ENCODE results near the gene ZFP36L1. TPM values are rescaled to one million over a fixed set of nuclear protein-coding genes. Genes with fewer than 3 reads are reported as not detected.

ZFP36L1 gene
- total and polyA plus RNA-seq, 10 of the 15 experiments (the other 5 are each of a cell fraction or from before 2014, with no cell fraction given), result 22.0 to 184 (median 66.1) TPM

DNA sequence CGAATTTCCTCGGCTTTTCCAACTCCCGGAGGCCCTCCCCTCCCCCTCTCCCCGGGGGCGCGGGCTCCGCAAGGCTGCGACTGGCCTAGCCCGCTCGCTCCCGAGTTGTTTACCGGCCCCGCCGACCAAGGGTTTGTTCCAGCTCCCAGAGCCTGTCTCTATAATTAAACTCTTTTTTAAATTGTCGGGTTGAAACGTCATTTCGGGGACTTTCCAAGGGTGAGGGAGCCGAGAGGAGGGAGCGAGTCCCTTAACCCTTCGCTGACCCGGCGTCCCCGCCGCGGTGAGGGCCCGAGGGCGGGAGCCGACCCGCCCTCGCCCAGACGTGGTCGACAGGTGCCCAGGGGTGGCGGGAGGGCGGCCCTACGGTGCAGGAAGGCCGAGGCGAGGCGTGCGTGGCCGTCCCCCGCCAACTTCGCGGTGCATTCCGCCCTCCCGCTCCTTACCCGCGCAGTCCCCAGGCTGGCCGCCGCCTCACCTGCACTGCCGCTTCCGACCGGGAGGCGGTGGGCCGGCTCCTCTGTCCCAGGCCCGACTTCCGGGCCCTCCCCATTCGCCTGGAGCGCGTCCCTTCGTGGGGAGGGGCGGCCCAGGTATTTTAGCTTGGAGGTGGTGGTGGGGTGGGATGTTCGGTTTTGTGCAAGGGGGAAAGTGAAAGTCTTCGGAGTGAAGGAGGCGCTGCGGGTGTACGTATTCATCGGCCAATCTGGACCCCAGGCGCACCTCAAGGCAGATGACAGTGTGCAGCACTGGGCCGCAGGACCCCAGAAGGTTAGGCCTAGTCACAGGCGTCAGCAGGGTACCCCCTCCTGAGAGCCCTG, 2.9 kb upstream of the ZFP36L1 start (continued):
- TF ChIP-seq, protein P1, sequence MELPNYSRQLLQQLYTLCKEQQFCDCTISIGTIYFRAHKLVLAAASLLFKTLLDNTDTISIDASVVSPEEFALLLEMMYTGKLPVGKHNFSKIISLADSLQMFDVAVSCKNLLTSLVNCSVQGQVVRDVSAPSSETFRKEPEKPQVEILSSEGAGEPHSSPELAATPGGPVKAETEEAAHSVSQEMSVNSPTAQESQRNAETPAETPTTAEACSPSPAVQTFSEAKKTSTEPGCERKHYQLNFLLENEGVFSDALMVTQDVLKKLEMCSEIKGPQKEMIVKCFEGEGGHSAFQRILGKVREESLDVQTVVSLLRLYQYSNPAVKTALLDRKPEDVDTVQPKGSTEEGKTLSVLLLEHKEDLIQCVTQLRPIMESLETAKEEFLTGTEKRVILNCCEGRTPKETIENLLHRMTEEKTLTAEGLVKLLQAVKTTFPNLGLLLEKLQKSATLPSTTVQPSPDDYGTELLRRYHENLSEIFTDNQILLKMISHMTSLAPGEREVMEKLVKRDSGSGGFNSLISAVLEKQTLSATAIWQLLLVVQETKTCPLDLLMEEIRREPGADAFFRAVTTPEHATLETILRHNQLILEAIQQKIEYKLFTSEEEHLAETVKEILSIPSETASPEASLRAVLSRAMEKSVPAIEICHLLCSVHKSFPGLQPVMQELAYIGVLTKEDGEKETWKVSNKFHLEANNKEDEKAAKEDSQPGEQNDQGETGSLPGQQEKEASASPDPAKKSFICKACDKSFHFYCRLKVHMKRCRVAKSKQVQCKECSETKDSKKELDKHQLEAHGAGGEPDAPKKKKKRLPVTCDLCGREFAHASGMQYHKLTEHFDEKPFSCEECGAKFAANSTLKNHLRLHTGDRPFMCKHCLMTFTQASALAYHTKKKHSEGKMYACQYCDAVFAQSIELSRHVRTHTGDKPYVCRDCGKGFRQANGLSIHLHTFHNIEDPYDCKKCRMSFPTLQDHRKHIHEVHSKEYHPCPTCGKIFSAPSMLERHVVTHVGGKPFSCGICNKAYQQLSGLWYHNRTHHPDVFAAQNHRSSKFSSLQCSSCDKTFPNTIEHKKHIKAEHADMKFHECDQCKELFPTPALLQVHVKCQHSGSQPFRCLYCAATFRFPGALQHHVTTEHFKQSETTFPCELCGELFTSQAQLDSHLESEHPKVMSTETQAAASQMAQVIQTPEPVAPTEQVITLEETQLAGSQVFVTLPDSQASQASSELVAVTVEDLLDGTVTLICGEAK (IDR thresholded peaks at IDR 0.05; ENCODE audit: borderline replicate concordance), result peak; percentile 22; the same call in 1 of the 2 replicates
- TF ChIP-seq ZNF217 (IDR thresholded peaks at IDR 0.05) (no peak; the same call in 1 of the 2 replicates), SIN3A (IDR thresholded peaks at IDR 0.05; ENCODE audit: low read depth, low read length) (0 out of 2 replicates have a peak, but pooled peaks have one; percentile 21), CHD1 (IDR thresholded peaks at IDR 0.05; ENCODE audit: low read depth, low read length) (no peak), SUPT20H (IDR thresholded peaks at IDR 0.05; ENCODE audit: borderline replicate concordance, control insufficient read depth, low read depth, low read length) (no peak), ZSCAN29 (IDR thresholded peaks at IDR 0.05) (no peak)
- TF ChIP-seq, protein P2, sequence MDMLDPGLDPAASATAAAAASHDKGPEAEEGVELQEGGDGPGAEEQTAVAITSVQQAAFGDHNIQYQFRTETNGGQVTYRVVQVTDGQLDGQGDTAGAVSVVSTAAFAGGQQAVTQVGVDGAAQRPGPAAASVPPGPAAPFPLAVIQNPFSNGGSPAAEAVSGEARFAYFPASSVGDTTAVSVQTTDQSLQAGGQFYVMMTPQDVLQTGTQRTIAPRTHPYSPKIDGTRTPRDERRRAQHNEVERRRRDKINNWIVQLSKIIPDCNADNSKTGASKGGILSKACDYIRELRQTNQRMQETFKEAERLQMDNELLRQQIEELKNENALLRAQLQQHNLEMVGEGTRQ (IDR thresholded peaks at IDR 0.05; ENCODE audit: borderline replicate concordance, low read depth, low read length), result no peak
- TF ChIP-seq, protein P3, sequence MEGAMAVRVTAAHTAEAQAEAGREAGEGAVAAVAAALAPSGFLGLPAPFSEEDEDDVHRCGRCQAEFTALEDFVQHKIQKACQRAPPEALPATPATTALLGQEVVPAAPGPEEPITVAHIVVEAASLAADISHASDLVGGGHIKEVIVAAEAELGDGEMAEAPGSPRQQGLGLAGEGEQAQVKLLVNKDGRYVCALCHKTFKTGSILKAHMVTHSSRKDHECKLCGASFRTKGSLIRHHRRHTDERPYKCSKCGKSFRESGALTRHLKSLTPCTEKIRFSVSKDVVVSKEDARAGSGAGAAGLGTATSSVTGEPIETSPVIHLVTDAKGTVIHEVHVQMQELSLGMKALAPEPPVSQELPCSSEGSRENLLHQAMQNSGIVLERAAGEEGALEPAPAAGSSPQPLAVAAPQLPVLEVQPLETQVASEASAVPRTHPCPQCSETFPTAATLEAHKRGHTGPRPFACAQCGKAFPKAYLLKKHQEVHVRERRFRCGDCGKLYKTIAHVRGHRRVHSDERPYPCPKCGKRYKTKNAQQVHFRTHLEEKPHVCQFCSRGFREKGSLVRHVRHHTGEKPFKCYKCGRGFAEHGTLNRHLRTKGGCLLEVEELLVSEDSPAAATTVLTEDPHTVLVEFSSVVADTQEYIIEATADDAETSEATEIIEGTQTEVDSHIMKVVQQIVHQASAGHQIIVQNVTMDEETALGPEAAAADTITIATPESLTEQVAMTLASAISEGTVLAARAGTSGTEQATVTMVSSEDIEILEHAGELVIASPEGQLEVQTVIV (IDR thresholded peaks at IDR 0.05; ENCODE audit: borderline replicate concordance, partially characterized antibody), result peak; percentile 57
- TF ChIP-seq, protein P4, sequence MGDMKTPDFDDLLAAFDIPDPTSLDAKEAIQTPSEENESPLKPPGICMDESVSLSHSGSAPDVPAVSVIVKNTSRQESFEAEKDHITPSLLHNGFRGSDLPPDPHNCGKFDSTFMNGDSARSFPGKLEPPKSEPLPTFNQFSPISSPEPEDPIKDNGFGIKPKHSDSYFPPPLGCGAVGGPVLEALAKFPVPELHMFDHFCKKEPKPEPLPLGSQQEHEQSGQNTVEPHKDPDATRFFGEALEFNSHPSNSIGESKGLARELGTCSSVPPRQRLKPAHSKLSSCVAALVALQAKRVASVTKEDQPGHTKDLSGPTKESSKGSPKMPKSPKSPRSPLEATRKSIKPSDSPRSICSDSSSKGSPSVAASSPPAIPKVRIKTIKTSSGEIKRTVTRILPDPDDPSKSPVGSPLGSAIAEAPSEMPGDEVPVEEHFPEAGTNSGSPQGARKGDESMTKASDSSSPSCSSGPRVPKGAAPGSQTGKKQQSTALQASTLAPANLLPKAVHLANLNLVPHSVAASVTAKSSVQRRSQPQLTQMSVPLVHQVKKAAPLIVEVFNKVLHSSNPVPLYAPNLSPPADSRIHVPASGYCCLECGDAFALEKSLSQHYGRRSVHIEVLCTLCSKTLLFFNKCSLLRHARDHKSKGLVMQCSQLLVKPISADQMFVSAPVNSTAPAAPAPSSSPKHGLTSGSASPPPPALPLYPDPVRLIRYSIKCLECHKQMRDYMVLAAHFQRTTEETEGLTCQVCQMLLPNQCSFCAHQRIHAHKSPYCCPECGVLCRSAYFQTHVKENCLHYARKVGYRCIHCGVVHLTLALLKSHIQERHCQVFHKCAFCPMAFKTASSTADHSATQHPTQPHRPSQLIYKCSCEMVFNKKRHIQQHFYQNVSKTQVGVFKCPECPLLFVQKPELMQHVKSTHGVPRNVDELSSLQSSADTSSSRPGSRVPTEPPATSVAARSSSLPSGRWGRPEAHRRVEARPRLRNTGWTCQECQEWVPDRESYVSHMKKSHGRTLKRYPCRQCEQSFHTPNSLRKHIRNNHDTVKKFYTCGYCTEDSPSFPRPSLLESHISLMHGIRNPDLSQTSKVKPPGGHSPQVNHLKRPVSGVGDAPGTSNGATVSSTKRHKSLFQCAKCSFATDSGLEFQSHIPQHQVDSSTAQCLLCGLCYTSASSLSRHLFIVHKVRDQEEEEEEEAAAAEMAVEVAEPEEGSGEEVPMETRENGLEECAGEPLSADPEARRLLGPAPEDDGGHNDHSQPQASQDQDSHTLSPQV (IDR thresholded peaks at IDR 0.05), result 0 out of 2 replicates have a peak, but pooled peaks have one; percentile 50
- TF ChIP-seq, protein P5, sequence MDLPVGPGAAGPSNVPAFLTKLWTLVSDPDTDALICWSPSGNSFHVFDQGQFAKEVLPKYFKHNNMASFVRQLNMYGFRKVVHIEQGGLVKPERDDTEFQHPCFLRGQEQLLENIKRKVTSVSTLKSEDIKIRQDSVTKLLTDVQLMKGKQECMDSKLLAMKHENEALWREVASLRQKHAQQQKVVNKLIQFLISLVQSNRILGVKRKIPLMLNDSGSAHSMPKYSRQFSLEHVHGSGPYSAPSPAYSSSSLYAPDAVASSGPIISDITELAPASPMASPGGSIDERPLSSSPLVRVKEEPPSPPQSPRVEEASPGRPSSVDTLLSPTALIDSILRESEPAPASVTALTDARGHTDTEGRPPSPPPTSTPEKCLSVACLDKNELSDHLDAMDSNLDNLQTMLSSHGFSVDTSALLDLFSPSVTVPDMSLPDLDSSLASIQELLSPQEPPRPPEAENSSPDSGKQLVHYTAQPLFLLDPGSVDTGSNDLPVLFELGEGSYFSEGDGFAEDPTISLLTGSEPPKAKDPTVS (IDR thresholded peaks at IDR 0.05; ENCODE audit: low read depth, low read length), result no peak
- TF ChIP-seq, protein P6, sequence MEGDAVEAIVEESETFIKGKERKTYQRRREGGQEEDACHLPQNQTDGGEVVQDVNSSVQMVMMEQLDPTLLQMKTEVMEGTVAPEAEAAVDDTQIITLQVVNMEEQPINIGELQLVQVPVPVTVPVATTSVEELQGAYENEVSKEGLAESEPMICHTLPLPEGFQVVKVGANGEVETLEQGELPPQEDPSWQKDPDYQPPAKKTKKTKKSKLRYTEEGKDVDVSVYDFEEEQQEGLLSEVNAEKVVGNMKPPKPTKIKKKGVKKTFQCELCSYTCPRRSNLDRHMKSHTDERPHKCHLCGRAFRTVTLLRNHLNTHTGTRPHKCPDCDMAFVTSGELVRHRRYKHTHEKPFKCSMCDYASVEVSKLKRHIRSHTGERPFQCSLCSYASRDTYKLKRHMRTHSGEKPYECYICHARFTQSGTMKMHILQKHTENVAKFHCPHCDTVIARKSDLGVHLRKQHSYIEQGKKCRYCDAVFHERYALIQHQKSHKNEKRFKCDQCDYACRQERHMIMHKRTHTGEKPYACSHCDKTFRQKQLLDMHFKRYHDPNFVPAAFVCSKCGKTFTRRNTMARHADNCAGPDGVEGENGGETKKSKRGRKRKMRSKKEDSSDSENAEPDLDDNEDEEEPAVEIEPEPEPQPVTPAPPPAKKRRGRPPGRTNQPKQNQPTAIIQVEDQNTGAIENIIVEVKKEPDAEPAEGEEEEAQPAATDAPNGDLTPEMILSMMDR (IDR thresholded peaks at IDR 0.05 in 2 of 3, conservative IDR thresholded peaks at IDR 0.05 in 1 of 3; ENCODE audit: control insufficient read depth in 2 of 3, extremely low read depth in 1 of 3, insufficient read depth in 1 of 3, low read depth in 3 of 3, low read length in 3 of 3), result peak; percentile 46 to 74 (median 59); a peak in 5 of 6 replicates

Data from GM12878 (cell line).